ENCODE data around the gene SF3A2.

The SF3A2 gene

DNA sequence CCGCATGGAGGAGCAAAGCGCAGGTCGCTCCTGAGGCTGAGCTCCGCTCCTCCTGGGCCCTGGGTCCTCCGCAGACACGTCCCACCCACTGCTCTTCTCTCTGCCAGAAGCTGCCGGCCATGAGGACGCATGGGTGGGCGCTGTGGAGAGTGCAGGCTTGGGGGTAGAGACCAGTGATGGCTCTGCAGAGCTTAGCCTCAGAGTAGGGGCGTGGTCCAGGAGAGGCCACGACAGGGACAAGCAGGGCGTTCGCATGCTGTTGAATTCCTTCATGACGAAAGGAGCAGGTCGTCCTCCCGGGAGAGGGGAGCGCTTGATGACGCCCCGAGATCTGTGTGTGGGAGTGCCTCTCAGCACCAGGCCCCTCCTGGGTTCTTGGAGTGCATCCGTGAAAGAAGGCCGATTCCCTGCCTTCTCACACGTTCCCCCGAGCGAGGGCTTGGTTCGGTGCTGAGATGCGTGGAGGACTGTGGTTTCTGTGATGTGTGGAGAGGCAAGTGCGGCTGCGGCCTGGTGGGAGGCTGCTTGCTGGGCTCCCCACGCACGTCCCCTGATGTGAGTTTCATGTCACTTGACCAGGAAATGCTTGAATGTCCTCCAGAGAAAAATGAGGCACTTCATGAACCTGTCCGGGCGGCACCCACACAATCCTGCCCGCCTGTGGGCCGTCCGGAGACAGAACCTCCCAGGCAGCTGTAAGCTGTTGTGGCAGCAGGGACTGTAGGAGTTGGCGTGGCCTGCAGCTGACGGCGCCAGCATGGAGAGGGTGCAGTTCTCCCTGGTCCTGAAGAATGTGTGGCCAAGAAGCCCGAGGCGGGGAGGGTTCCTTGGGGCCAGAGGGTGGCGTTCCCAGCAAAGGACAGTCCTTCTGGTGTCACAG, 4.5 kb downstream of the SF3A2 start:
- no peak for DNase-seq (ENCODE audit: low spot score)

DNA sequence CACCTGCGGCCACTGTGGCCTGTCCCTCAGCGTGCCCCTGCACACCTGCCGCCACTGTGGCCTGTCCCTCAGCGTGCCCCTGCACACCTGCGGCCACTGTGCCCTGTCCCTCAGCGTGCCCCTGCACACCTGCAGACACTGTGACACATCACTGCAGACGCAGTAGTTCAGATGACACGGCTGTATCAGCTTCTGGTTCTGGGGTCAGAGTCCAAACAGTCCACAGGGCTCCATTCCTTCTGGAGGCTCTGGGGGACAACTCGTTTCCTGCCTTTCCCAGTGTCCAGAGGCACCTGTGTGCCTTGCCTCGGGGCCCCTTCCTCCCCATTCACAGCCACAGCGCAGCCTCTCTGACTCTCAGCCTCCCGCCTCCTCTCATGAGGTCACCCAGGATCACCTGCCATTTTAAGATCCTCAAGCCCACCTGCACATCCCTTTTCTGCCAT, 5.5 kb downstream of the SF3A2 start:
- no peak for DNase-seq (ENCODE audit: low spot score)

DNA sequence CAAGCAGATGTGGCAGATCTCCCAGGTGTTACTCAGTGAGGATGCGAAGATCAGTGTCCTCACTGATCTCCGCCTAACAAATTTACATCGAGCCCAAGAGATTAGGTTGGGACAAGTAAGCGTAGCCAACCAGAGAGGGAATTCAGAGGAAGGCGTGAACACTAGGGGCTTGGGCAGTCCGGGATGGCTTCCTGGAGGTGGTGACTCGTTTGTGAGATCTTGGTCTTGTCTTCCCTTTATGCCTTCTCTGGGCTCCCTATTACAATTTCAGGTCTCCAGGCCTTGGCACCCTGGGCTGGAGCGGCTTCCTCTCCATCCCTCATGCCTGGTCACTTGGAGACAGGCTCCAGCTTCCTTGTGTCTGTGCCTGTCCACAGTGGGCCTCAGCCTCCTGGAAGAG, 6.2 kb downstream of the SF3A2 start:
- no peak for DNase-seq (ENCODE audit: low spot score)

DNA sequence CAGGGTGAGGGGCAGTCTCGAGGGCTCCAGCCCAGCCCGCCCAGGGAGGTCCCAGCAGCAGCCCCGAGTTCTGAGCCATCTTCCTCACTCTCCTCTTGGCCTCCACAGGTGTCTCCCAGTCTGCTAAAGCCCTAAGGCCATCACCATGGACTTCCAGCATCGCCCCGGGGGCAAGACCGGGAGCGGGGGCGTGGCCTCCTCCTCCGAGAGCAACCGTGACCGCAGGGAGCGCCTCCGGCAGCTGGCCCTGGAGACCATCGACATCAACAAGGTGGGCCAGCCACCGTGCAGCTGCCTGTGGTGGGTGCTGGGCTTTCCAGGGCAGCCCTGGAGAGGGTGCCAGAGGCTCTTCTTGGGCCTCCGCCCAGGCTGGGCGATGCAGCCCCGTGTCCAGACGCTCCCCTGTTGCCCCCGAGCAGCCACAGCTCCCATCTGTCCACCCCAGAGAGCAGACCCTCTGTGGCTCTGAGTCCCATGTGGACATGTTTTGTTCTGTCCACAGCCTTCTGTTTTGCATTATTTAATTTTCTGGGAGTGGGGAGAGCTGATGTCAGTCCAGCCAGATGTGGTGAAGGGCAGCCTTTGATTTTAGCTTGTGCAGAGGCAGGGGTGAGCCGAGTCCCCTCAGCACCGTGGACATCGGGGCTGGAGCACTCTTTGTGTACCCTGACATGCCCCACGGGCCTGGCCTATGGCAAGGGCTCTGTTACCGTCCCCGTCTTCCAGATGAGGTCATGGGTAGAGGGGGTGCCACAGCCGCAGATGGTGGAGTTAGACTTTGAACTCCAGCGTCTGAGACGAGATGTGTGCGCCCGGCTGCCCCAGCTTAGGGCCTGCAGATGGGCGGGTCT, 6.9 kb downstream of the SF3A2 start:
- DNase-seq (ENCODE audit: low spot score): no peak

DNA sequence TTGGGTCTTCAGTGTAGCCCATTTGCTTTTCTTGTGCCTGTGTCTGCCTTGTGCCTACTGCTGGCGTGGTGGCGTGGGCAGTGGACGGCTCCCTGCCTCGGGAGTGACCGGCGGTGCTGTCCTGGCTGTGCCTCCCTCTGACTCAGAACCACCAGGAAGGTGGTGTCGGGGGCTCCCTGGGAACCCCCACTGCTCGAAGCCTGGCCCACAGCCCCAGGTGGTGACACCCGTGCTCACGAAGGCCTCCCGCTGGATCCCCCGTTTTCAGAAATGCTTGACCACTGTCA, 7.4 kb downstream of the SF3A2 start:
- DNase-seq (ENCODE audit: low spot score): no peak

DNA sequence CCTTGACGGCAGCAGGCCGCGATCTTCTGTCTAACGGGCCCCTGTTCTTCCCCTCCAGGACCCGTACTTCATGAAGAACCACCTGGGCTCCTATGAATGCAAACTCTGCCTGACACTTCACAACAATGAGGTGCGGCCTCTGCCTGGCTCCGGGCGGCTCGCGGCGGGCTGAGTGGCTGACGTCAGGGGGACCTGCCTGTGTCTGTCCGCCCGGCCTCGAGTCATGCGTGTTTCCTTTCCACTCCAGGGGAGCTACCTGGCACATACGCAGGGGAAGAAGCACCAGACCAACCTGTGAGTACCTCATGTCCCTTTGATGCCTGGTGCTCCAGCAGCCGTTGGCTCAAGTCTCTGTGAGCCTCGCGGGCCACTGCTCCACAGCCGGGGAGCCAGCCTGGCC, 7.9 kb downstream of the SF3A2 start:
- no peak for DNase-seq (ENCODE audit: low spot score)

DNA sequence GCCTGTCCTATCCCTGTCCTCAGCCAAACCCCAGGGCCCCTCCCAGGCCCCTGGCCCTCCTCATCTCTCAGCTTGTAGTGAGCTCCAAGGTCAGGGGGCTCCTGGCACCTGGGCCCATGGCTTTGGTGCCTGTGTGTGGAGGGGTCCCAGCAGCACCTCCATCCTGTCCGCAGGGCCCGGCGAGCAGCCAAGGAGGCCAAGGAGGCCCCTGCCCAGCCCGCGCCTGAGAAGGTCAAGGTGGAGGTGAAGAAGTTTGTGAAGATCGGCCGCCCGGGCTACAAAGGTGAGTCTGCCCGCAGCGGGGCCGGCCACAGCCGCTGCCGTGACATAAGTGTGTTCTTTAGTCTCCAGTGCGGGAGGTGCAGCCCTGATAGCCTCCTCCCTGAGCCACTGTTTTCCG, 8.6 kb downstream of the SF3A2 start:
- DNase-seq (ENCODE audit: low spot score): no peak

DNA sequence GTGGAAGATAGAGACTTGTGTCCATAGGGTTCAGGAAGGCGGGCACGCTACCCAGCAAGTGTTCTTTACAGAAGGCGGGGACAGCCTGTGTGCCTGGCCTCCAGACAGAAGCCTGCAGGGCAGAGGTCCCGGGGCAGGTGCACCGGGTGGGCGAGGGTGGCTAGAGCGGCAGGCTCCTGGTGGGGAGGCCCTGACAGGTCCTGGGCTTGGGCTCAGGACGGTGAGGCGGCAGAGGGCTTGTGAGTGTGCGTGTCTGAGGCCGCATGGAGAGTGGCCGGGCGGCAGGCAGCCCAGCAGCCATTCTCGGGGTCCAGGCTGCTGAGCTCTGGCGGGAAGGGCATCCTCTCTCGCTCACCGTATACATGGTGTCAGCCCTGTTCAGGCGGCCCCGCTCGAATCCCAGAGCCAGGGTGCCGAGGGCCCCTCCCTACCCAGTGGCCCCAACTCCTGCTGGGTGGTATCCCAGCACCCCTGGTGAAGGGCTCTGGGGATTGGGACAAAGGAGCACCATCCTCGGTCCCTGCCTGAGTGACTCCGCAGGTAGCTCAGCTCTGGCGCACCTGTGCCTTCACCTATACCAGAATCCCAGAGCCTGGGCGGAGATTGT, 9.5 kb downstream of the SF3A2 start:
- no peak for DNase-seq (ENCODE audit: low spot score)

DNA sequence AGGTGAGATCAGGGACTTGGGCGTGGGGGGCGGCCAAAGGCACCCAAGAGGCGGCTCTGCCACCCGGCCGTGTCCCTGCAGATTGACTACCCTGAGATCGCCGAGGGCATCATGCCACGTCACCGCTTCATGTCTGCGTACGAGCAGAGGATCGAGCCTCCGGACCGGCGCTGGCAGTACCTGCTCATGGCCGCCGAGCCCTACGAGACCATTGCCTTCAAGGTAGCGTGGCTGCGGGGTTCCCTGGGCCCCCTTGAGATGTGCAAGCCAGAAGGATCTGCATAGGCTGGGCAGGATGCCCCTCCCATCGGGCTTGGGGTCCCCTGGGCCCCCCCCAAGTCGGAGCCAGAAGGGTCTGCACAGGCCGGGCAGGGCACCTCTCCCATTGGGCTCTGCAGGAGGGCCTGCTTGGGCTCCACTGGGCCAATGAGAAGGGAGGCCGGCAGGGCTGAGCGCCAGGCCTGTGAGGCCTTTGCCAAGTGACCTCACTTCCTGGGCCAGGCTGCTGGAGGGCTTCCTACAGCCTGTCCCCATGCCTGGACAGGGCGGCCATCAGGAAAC, 10.3 kb downstream of the SF3A2 start:
- DNase-seq (ENCODE audit: low spot score): peak; percentile 45

DNA sequence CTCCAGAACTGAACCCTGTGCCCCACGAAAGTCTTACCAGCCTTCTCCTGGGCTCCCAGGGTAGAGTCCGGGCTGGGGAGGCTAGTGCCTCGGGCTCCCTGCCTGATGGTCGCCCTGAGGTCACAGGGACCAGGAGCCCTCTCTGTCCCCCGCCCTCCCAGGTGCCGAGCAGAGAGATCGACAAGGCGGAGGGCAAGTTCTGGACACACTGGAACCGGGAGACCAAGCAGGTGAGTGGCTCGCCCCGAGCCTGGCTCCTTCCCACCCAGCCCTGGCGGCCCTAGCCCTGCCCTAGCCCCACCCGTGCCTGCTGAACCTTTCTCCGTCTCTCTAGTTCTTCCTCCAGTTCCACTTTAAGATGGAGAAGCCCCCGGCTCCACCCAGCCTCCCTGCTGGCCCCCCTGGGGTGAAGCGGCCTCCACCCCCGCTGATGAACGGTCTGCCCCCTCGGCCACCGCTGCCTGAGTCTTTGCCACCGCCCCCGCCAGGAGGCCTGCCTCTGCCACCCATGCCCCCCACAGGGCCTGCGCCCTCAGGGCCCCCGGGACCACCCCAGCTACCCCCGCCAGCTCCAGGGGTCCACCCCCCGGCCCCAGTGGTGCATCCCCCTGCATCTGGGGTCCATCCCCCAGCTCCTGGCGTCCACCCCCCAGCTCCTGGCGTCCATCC, 10.9 kb downstream of the SF3A2 start:
- DNase-seq (ENCODE audit: low spot score): no peak

DNA sequence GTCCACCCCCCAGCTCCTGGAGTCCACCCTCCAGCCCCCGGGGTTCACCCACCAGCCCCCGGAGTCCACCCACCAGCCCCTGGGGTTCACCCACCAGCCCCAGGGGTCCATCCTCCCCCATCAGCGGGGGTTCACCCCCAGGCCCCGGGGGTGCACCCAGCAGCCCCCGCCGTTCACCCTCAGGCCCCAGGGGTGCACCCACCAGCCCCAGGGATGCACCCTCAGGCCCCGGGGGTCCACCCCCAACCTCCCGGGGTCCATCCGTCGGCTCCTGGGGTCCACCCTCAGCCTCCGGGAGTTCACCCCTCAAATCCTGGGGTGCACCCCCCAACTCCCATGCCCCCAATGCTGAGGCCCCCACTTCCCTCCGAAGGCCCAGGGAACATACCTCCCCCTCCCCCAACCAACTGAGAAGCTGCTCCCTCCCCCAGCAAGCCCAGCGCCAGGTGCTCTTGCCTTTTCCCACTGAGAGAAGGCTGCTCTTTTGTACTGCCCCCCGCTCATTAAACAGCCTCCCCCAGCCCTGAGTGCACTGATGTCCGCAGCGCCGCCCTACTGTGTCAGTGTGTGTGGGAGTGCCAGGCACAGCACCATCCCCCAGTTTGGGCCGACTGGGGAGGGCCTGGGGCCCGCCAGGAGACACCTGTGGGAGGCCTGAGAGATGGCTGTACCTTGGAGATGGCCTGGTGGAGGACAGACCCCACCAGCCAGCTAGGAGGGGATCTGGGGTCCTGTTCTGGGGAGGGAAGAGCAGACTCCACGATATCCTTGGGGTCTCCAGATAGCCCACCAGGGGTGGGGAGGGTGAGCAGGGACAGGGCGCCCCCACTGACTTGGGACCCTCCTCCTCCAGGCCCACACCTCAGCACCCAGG, 11.7 kb downstream of the SF3A2 start:
- no peak for DNase-seq (ENCODE audit: low spot score)

DNA sequence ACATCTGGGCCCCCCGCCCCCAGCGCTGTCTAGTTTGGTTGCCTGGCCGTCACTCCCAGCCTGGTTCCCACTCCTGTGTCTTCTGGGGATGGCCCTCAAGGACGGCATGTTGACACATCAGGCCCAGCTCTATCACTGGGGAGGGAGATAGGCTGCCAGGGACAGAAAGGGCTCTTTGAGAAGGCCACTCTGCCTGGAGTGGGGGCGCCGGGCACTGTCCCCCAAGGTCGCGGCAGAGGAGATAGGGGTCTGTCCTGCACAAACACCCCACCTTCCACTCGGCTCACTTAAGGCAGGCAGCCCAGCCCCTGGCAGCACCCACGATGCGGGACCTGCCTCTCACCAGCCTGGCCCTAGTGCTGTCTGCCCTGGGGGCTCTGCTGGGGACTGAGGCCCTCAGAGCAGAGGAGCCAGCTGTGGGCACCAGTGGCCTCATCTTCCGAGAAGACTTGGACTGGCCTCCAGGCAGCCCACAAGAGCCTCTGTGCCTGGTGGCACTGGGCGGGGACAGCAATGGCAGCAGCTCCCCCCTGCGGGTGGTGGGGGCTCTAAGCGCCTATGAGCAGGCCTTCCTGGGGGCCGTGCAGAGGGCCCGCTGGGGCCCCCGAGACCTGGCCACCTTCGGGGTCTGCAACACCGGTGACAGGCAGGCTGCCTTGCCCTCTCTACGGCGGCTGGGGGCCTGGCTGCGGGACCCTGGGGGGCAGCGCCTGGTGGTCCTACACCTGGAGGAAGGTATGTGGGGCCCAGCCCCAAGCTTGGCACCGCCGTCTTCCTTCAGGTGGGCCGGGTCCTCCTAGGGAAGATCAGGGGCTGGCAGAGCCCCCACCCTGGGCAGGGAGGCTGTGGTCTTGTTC, 12.6 kb downstream of the SF3A2 start, which contains the start of gene AMH:
Gene AMH (plus strand): TSS at position 314 of the 857 bp plus-strand sequence. CDS start 10 bp downstream, at position 324.
- no peak for DNase-seq (ENCODE audit: low spot score)

DNA sequence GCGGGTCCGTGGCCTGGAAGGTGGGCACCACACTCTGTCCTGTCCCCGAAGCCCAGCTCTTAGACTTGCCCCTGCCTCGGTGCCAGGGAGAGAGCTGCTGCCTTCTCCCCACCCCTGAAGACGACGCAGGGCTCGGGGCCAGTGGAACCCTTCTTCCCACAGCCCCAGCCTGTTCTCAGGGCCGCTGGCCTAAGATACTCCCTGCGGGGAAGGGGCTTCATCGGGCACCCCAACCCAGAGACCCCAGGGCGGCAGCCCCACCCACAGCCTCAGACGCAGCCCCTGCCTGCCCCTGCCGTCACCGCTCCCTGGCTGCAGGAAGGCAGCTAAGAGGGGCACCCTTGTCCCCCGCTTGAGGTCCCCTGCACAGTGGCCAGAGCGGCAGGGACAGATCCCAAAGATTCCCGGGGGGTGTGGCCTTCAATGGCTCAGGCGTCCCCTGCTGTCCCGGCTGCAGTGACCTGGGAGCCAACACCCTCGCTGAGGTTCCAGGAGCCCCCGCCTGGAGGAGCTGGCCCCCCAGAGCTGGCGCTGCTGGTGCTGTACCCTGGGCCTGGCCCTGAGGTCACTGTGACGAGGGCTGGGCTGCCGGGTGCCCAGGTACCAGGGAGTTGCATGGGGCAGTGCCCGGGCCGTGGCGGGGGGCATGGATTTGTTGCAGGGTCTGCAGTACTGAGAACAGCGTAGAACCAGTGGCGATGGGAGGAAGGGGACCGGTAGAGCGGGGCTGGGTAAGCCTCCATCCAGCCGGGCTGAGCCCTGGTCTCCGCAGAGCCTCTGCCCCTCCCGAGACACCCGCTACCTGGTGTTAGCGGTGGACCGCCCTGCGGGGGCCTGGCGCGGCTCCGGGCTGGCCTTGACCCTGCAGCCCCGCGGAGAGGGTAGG, 13.5 kb downstream of the SF3A2 start:
- DNase-seq (ENCODE audit: low spot score): no peak

DNA sequence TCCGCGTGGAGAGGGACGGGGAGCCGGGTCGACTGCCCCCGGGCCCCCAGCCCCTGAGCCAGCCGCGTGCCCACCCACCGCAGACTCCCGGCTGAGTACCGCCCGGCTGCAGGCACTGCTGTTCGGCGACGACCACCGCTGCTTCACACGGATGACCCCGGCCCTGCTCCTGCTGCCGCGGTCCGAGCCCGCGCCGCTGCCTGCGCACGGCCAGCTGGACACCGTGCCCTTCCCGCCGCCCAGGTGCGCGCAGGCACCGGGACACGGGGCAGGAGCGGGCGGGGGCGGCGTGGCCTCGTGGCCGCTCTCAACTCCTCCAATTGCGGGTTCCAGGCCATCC, 14.1 kb downstream of the SF3A2 start:
- no peak for DNase-seq (ENCODE audit: low spot score)

DNA sequence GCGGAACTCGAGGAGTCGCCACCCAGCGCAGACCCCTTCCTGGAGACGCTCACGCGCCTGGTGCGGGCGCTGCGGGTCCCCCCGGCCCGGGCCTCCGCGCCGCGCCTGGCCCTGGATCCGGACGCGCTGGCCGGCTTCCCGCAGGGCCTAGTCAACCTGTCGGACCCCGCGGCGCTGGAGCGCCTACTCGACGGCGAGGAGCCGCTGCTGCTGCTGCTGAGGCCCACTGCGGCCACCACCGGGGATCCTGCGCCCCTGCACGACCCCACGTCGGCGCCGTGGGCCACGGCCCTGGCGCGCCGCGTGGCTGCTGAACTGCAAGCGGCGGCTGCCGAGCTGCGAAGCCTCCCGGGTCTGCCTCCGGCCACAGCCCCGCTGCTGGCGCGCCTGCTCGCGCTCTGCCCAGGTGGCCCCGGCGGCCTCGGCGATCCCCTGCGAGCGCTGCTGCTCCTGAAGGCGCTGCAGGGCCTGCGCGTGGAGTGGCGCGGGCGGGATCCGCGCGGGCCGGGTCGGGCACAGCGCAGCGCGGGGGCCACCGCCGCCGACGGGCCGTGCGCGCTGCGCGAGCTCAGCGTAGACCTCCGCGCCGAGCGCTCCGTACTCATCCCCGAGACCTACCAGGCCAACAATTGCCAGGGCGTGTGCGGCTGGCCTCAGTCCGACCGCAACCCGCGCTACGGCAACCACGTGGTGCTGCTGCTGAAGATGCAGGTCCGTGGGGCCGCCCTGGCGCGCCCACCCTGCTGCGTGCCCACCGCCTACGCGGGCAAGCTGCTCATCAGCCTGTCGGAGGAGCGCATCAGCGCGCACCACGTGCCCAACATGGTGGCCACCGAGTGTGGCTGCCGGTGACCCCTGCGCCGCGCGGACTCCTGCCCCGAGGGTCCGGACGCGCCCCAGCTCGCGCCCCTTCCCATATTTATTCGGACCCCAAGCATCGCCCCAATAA, 14.8 kb downstream of the SF3A2 start:
- no peak for DNase-seq (ENCODE audit: low spot score)

DNA sequence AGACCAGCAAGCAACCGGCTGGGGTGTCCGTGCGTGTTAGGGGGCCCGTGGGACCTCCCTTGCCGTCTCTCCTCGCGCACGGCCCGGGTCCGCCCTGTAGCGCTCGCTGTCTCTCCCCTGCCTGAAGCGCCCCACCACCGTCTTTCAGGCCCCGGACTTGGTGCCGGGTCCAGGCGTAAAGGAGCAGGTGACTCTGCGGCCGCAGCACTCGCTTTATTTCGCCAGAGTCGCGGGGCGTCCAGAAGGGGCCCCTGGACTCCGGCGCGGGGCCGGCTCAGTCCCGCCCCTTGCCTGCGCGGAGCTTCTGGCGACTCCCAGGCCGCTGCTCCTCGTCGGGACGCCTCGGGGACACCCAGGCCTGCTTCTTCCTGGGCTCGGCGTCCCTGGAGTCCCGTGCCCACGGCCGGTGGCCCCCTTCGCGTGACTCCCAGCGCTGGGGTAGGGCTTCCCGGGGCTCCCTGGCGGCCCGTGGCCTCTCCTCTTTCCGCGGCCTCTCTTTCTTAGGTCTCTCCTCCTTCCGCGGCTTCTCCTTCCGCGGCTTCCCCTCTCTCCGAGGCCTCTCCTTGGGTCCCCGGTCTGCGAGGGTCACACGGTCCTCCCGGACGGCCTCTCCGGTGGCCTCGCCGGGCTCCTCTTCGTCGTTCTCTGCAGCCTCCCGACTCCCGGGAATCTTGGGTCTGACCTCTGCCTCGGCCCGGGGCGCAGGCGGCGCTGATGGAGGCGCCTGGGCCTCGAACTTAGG, 15.6 kb downstream of the SF3A2 start:
- no peak for DNase-seq (ENCODE audit: low spot score)

DNA sequence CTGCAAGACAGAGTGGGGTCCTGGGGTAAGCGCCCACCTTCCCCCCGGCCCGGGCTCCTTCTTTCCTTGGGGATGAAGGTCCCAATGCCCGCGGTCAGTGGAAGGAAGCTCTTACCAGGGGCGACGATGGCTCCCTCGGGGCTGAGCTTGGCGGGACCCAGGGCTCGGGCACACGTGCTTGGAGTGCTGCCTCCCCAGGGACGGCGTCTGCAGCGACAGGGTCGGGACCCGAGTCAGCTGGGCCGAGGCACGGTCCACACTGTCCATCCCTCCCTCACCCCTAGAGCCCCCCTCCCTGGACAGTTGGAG, 16.1 kb downstream of the SF3A2 start:
- DNase-seq (ENCODE audit: low spot score): no peak
